A549 treated with AZD9567 at 1 μM for 4 hours (cell line): ENCODE data around the gene VSIG2. TPM values are rescaled to one million over a fixed set of nuclear protein-coding genes. Genes with fewer than 3 reads are reported as not detected.

Source experiments
- total RNA-seq: library from RNA; stranded (reverse); fragments of 200-300 nt; extraction: Qiagen RNA extraction; gene quantifications from 5 replicates; pipeline ENCODE4 v1.2.3, GENCODE V29; 2022; ENCODE audit not compliant: insufficient read depth

Gene VSIG2, protein sequence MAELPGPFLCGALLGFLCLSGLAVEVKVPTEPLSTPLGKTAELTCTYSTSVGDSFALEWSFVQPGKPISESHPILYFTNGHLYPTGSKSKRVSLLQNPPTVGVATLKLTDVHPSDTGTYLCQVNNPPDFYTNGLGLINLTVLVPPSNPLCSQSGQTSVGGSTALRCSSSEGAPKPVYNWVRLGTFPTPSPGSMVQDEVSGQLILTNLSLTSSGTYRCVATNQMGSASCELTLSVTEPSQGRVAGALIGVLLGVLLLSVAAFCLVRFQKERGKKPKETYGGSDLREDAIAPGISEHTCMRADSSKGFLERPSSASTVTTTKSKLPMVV
- not detected in 5 replicates for total RNA-seq

DNA sequence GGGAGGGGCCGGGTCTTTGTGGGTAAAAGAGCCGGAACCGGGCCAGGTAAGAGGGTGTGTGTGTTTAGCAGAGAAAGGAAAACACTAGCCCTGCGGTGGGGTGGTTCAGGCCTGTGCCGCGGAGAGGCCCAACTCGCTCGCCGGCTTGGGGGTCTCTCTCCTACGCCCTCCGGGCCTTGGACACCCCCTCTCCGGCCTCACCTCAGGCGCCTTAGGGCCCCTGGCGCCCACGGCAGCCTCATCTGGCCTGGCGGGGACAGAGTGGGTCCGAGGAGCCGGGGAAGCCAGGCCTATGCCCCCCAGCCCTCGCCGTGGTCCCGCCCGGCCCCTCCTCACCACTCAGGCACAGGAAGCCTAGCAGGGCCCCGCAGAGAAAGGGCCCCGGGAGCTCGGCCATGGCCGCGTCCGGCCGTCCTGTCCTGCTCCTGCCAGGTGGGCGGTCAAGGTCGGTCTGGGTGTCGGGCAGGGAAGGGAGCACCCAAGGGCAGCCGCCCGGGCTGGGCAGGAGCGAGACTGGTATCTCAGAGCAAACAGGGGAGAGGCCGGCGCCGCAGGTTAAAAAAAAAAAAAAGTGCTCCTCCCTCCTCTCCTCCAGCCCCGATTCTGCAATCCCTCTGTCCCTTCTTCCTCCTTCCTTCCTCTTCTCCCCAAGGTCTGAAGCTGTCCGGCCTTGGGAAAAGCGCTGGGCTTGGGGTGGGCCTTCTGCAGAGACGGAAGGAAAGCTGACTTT lies at the start of gene VSIG2:
TSS of gene VSIG2 (minus strand) at position 515 of the 730 bp plus-strand sequence. CDS start at position 397, 118 bp downstream.

DNA sequence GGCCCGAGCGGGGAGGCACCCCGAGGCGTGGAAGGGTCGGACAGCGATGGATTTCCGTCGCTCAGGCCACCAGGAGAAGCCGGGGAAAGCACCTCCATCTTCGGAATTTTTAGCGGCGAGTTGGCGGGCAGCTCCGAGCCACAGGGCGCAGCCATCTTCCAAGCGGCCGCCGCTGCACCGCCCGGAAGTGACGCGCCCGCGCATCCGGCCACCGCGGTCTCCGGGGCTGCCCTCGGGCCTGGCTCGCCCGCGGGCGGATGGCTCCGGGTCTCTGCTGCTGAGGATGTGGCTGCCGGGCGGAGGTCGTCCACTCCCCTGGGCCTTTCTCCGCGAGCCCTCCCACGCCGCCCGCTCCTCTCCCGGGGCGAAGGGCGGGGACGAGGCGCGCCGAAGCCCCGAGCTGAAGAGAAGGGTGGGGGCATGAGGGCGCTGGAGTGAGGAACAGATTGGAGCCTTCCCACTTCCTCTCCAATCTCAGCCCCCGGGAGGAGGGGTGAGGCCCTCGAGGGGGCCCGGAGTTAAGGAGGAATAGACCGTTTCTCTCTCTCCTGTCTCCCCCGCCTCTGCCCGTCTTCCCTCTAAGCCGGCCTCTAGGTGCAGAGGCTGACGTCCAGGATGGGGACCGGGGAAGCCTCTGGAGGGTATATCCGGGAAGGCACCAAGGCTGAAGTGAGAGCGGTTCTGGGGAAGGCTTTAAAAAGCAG lies 48.3 kb upstream of the VSIG2 start, which contains the start of gene MSANTD2:
TSS of gene MSANTD2 (minus strand) at position 181 of the 704 bp plus-strand sequence. CDS start at position 155, 26 bp downstream.

GRCh38 chr11:124762105-124762623 lies 10.1 kb upstream of the VSIG2 start, which contains the start of gene ESAM:
TSS of gene ESAM (minus strand) at chr11:124762290. CDS start at chr11:124762154, 136 bp downstream.

DNA sequence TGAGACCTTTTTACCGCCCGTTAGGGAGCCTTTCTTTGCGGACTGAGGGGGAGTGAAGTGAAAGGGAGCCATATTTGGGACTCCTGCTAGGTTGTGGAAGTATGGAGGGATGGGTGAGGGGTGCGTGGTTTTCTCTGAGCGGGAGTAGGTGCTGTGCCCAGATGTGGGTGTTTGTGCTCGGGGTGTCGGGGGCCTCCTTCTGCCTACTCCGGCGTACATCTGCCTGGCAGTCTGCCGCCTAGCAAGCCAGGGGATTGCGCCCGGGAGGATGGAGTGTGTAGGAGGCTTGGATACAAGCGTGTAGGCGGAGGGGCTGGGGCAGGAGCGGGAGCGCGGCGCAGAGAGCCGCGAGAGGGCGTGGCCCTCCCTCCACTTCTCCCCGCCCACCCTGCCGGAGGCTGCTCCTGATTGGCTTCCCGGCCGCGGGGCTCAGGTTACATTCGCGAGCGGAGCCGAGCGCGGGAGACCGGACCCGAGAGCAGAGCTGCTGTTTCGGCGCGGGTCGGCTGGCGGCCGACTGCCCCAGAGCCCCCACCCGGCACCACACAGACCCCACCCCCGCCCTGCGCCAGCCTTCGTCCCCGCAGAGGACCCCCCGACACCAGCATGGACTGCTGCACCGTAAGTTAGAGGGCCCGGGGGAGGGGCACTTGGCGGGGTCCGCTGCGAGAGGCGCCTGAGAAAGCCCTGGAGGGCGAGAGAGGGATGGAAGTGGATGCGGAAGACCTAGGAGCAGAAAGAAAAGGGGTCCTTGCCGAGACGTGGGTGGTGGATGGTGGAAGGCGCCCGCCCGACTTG lies 12.4 kb downstream of the VSIG2 start, which contains the start of gene NRGN:
TSS of gene NRGN (plus strand) at position 464 of the 798 bp plus-strand sequence. CDS start at position 607, 143 bp downstream.

Other genes starting within 250 kb of the VSIG2 start
- not detected in 5 replicates for gene OR8B12, start 208.6 kb downstream of the VSIG2 start, total RNA-seq
- gene OR8A1, start 182.3 kb downstream of the VSIG2 start, total RNA-seq, result not detected in 5 replicates
- not detected in 5 replicates for gene PANX3, start 140.8 kb downstream of the VSIG2 start, total RNA-seq
- 11.5 to 17.9 TPM (median 16.5 TPM) in 5 replicates for gene TBRG1, start 129.4 kb downstream of the VSIG2 start, total RNA-seq
- gene SIAE, start 78.5 kb downstream of the VSIG2 start, total RNA-seq, result 14.9 to 22.7 TPM (median 15.6 TPM) in 5 replicates
- 16.9 to 38.2 TPM (median 17.8 TPM) in 5 replicates for gene SPA17, start 78.4 kb downstream of the VSIG2 start, total RNA-seq
- gene NRGN, start 12.3 kb downstream of the VSIG2 start, total RNA-seq, result 4.0 to 11.9 TPM (median 10.6 TPM) in 5 replicates
- gene ESAM, start 10.0 kb upstream of the VSIG2 start, total RNA-seq, result 7.0 to 13.5 TPM (median 11.6 TPM) in 5 replicates
- gene MSANTD2, start 48.2 kb upstream of the VSIG2 start, total RNA-seq, result 5.6 to 6.5 TPM (median 6.2 TPM) in 5 replicates
- 2.0 to 3.0 TPM (median 2.9 TPM) in 5 replicates for gene ROBO3, start 113.2 kb upstream of the VSIG2 start, total RNA-seq
- gene ROBO4, start 145.6 kb upstream of the VSIG2 start, total RNA-seq, result not detected in 5 replicates
- gene HEPN1, start 167.0 kb upstream of the VSIG2 start, total RNA-seq, result not detected in 5 replicates
- gene HEPACAM, start 183.8 kb upstream of the VSIG2 start, total RNA-seq, result not detected in 5 replicates
- 0.49 to 0.66 TPM (median 0.55 TPM) in 5 replicates for gene CCDC15, start 201.9 kb upstream of the VSIG2 start, total RNA-seq